Stimulated activated CD8-positive, alpha-beta memory T cell treated with anti-CD3 and anti-CD28 coated beads, Interleukin-15, amount 100 ng/mL, for 1 hour (primary cell): ENCODE results near the gene ATG13.
A peak's percentile ranks its signal among the peaks of the same experiment; 100 is the strongest.
"Not testable (repeated sequence)": the region's sequence is repeated elsewhere in the genome, so short reads cannot be mapped to it uniquely, and the experiment has no call there.

Experiments used
- DNase-seq: peaks from one replicate; pipeline ENCODE4 v3.0.0-alpha.2; 2020; ENCODE audit warnings: low read depth

The ATG13 gene

GRCh38 chr11:46617134-46617971 lies at the start of gene ATG13, which contains the start of gene HARBI1:
Gene ATG13 (plus strand): TSS chr11:46617553. CDS start chr11:46644292, 26,739 bp downstream.
Gene HARBI1 (minus strand): TSS chr11:46617227. CDS start chr11:46616237, 990 bp downstream.
- peak; percentile 77 for DNase-seq

- DNase-seq, result no peak
These were observed 46.5 kb upstream of the ATG13 start for GRCh38 chr11:46570790-46571398.

- no peak for DNase-seq
These were observed 42.7 kb upstream of the ATG13 start for GRCh38 chr11:46574656-46575055.

DNA sequence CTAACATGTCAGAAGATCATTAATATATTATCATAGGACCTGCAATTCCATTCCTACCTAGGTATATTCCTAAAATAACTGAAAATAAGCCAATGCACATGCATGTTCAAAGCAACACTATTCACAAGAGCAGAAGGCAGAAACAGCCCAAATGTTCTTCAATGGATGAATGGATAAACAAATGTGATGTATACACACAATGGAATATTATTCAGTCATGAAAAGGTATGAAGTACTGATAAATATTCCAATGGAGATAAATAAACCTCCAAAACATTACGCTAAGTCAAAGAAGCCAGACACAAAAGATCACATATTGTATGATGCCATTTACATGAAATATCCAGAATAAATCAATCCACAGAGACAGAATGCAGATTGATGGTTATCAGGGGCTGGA lies 40.3 kb upstream of the ATG13 start:
- no peak for DNase-seq

DNA sequence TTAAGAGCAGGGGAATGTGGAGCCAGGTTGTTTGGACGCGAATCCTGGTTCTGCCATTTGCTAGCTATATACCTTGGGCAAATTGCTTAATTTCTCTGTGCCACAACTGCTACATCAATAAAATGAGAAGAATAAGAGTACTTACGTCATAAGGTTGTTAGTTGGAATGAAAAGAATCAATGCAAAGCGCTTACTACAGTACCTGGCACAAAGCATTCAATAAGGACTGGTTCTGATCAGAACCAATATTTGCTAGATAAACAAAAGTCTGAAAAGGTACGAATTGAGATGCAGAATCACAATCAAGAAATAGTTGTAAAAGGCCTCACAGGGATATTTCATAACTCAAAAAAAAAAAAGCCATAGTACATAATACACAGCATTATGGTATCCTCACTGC lies 34.8 kb upstream of the ATG13 start:
- no peak for DNase-seq

DNA sequence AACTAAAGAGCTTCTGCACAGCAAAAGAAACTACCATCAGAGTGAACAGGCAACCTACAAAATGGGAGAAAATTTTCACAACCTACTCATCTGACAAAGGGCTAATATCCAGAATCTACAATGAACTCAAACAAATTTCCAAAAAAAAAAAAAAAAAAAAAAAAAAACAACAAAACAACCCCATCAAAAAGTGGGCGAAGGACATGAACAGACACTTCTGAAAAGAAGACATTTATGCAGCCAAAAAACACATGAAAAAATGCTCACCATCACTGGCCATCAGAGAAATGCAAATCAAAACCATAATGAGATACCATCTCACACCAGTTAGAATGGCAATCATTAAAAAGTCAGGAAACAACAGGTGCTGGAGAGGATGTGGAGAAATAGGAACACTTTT lies 33.8 kb upstream of the ATG13 start:
- DNase-seq, result not testable (repeated sequence)

- DNase-seq, result no peak
These were observed 29.2 kb upstream of the ATG13 start for GRCh38 chr11:46588131-46588530.

DNA sequence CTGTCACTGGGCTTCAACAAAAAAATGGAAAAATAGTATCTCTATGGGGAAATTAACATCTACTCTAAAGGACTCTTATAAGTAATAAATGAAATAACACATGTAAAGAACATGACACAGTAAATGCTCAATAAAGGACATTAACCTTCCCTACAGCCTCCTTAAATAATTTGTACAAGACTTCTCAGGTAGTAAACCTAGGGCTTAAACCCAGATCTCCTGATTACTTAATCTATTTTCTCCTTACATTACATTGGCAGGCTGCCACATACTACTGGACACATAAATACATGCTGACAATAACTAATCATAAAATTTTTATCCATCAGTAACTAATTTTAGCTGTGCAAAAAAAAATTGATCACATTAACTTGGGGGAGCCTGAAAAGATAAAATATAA lies 28.4 kb upstream of the ATG13 start:
- no peak for DNase-seq

- DNase-seq, result no peak
These were observed 26.4 kb upstream of the ATG13 start for GRCh38 chr11:46590740-46591605.

GRCh38 chr11:46593550-46594373 lies 23.6 kb upstream of the ATG13 start, which contains the start of gene AMBRA1:
Gene AMBRA1 (minus strand): TSS chr11:46594023. CDS start chr11:46548380, 45,643 bp downstream.
- DNase-seq, result peak; percentile 62

DNA sequence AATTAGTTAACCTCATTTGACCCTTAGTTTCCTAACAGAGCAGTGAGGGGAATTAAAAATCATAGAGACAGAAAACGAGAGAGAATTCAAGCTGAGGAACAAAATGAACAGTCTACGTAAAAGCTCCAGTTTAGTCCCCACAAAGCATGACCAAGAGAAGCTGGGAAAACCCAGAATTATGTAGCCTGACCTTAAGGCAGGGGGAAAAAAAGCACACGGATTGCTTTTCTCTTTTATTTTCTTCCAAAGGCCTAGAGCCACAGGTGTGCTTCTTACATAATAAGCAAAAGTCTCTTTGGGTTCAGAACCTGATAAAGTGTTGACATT lies 23.0 kb upstream of the ATG13 start:
- DNase-seq, result no peak

- DNase-seq, result no peak
These were observed 22.6 kb upstream of the ATG13 start for GRCh38 chr11:46594785-46595184.

GRCh38 chr11:46597155-46597554 lies 20.2 kb upstream of the ATG13 start:
- no peak for DNase-seq

DNA sequence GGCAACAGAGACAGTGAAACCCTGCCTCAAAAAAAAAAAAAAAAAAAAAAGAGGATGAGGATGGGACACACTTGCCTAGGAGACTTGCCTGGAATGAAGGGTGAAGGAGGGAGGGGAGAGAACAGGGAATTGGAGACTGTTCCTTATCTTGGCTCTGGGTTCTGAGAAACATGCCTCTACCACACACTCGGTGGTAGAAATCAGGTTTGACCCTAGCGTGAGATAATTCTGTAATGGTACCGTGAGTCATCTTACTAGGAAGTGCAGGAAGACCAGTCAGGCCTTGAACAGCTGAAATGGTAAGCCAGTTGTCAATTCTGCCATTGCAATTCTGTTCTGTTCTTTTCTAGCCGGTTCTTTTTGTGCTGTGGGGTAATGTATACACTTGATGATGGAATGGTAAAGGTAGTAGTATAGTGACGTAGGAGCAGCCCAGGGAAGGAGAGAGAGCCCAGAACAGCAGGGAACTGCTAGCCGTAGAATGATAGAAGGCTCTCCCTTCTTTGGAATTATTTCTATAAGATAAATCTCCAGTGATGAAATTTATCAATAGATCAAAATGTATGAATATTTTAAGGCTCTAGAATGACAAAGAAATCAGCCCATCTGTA lies 19.6 kb upstream of the ATG13 start:
- no peak for DNase-seq

- DNase-seq, result no peak
These were observed 17.8 kb upstream of the ATG13 start for GRCh38 chr11:46599340-46600193.

- DNase-seq, result no peak
These were observed 17.0 kb upstream of the ATG13 start for GRCh38 chr11:46600194-46600960.

DNA sequence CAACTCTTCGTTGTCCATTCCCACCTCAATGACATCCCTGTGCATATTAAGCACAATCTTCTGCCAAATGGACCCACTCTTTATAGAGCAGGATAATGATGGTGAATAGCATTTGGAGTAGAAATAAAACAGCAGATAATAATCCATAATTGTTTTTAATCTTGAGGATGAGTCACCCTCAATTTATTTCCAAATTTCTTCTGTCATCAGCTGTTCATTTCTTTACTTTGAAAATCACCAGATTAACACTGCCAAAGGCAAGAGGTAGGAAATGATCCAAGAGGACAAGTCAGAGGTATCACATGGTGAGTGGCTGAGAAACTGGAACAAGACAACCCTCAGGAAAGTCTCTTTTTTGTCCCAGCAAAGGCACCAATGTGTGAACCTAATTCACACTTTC lies 16.2 kb upstream of the ATG13 start:
- DNase-seq, result no peak

DNA sequence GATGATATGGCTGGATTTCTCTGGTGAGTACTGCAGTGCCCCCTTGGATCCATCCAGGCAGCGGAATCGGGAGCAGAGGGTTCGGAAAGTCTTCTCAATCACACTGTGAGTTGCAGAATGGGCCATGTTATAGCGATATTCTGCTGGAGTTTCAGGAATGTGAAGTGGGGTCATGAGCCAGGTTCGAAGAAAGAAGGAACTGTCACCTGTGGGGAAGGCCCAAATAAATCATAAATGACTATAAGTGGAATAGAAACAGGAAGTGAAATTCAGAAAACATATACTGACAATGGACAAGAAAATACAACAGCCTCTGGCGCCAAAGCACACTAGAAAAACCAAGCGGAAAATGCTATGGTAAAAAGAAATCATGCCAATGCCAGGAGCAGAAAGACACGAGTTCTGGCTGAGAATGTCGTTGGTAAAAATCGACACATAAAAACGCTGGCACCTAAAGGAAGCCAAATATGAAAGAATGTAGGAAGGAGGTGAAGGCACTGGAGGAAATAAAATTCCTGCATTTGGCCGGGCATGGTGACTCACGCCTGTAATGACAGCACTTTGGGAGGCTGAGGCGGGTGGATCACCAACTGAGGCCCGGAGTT lies 13.5 kb upstream of the ATG13 start:
- DNase-seq, result no peak

GRCh38 chr11:46604796-46605195 lies 12.6 kb upstream of the ATG13 start:
- DNase-seq, result no peak
